HepG2 (cell line): ENCODE results near the gene NR2F1-AS1.

Experiments
- EZH2 ChIP-seq: conservative IDR thresholded peaks from 2 replicates; pipeline ENCODE4 v1.6.1; 2012; ENCODE audit warnings: mild to moderate bottlenecking, low read depth, low read length, moderate library complexity
- HINFP ChIP-seq: sonication (generic); formaldehyde crosslinking; IDR thresholded peaks from 2 replicates; pipeline ENCODE4 v1.4.0; 2020; ENCODE audit warnings: low read depth, mild to moderate bottlenecking, missing genetic modification reagents
- HOXA7 ChIP-seq: sonication (generic); formaldehyde crosslinking; IDR thresholded peaks from 2 replicates; pipeline ENCODE4 v1.8.1; 2022; ENCODE audit warnings: mild to moderate bottlenecking, missing genetic modification reagents, moderate library complexity
- JUND ChIP-seq: sonication (generic); formaldehyde crosslinking; IDR thresholded peaks from 2 replicates; pipeline ENCODE4 v1.8.0; 2022; ENCODE audit warnings: mild to moderate bottlenecking, missing genetic modification reagents
- PAX8 ChIP-seq: sonication (generic); formaldehyde crosslinking; IDR thresholded peaks from 2 replicates; pipeline ENCODE4 v1.8.0; 2022; ENCODE audit warnings: mild to moderate bottlenecking, missing genetic modification reagents, borderline replicate concordance
- PRDM10 ChIP-seq: sonication (generic); formaldehyde crosslinking; IDR thresholded peaks from 2 replicates; pipeline ENCODE4 v1.4.0; 2020; ENCODE audit warnings: low read depth, missing genetic modification reagents
- RXRA ChIP-seq: sonication (generic); formaldehyde crosslinking; IDR thresholded peaks from 2 replicates; pipeline ENCODE4 v1.5.1; 2020; ENCODE audit warnings: missing genetic modification reagents
- SALL1 ChIP-seq: sonication (generic); formaldehyde crosslinking; IDR thresholded peaks from 2 replicates; pipeline ENCODE4 v1.8.0; 2022; ENCODE audit warnings: mild to moderate bottlenecking, missing genetic modification reagents
- TCF7 ChIP-seq: sonication (generic); IDR thresholded peaks from 2 replicates; pipeline ENCODE4 v1.6.1; 2016; ENCODE audit warnings: antibody characterized with exemption, low read depth
- TERF1 ChIP-seq: sonication (generic); formaldehyde crosslinking; IDR thresholded peaks from 2 replicates; pipeline ENCODE4 v1.8.0; 2022; ENCODE audit warnings: mild to moderate bottlenecking, missing genetic modification reagents, moderate library complexity

- TF ChIP-seq JUND (no peak), TCF7 (no peak), RXRA (CRISPR knock-in tag) (no peak), PRDM10 (CRISPR knock-in tag) (no peak), HINFP (CRISPR knock-in tag) (no peak), HOXA7 (no peak), PAX8 (CRISPR knock-in tag) (no peak), TERF1 (no peak), SALL1 (CRISPR knock-in tag) (no peak), EZH2 (no peak)
These were observed 142.9 kb downstream of the NR2F1-AS1 start for GRCh38 chr5:93438124-93438523.
